ENCODE measurements around the gene SHISAL2B.
"Not testable (repeated sequence)": the region's sequence is repeated elsewhere in the genome, so short reads cannot be mapped to it uniquely, and the experiment has no call there.

DNA sequence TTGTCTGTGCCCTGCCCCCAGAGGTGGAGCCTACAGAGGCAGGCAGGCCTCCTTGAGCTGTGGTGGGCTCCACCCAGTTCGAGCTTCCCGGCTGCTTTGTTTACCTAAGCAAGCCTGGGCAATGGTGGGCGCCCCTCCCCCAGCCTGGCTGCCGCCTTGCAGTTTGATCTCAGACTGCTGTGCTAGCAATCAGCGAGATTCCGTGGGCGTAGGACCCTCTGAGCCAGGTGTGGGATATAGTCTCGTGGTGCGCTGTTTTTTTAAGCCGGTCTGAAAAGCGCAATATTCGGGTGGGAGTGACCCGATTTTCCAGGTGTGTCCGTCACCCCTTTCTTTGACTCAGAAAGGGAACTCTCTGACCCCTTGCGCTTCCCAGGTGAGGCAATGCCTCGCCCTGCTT lies 24.2 kb downstream of the SHISAL2B start:
- TF ChIP-seq, protein P1, sequence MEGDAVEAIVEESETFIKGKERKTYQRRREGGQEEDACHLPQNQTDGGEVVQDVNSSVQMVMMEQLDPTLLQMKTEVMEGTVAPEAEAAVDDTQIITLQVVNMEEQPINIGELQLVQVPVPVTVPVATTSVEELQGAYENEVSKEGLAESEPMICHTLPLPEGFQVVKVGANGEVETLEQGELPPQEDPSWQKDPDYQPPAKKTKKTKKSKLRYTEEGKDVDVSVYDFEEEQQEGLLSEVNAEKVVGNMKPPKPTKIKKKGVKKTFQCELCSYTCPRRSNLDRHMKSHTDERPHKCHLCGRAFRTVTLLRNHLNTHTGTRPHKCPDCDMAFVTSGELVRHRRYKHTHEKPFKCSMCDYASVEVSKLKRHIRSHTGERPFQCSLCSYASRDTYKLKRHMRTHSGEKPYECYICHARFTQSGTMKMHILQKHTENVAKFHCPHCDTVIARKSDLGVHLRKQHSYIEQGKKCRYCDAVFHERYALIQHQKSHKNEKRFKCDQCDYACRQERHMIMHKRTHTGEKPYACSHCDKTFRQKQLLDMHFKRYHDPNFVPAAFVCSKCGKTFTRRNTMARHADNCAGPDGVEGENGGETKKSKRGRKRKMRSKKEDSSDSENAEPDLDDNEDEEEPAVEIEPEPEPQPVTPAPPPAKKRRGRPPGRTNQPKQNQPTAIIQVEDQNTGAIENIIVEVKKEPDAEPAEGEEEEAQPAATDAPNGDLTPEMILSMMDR (IDR thresholded peaks at IDR 0.05) = not testable (repeated sequence)
- not testable (repeated sequence) for TF ChIP-seq POLR2A, EP300 (IDR thresholded peaks at IDR 0.05)

All from ovary (tissue), 3 donors.